Endometrial microvascular endothelial cells (primary cell): ENCODE measurements around the gene NDUFB2. TPM values are rescaled to one million over a fixed set of nuclear protein-coding genes. Genes with fewer than 3 reads are reported as not detected.
"Not testable (repeated sequence)": the region's sequence is repeated elsewhere in the genome, so short reads cannot be mapped to it uniquely, and the experiment has no call there.

Source experiments
- in situ Hi-C: cut with HindIII; loops from 2 replicates; pipeline ENCODE4 v1.10.0; 2017; ENCODE audit warnings: low sequenced_read_pairs, low pct_unique_long_range_greater_than_20kb; ENCODE audit errors: inconsistent ontology term
- total RNA-seq: library from RNA; depleted of rRNA; stranded (reverse); fragments of >200 nt; gene quantifications from one replicate; pipeline ENCODE4 v1.2.3, GENCODE V29; 2015; ENCODE audit errors: inconsistent ontology term

The NDUFB2 gene
- total RNA-seq, 1 donor from 2014 or later = 522 TPM

- in situ Hi-C loops = no loop called here
These were observed 25.7 kb downstream of the NDUFB2 start for GRCh38 chr7:140722254-140722653.

DNA sequence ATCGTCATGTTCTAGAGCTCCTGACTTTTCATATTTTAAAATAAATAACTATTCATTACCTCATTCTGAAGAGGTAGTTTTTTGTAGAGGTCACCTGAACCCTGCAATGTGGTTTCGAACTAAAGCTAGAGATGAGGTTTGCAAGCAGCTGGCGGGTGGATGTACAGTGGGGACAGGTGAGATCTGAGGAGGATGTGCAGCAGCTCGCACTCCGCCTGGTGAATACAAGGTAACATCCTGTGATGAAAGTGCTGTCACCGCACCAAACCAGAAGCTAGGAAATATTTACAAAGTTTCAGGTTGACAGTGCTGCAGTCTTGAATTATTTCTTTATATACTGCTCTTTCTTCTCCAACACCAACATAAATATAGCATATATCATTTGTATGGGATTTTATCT is 26.5 kb downstream of the NDUFB2 start:
- in situ Hi-C loops = no loop called here

DNA sequence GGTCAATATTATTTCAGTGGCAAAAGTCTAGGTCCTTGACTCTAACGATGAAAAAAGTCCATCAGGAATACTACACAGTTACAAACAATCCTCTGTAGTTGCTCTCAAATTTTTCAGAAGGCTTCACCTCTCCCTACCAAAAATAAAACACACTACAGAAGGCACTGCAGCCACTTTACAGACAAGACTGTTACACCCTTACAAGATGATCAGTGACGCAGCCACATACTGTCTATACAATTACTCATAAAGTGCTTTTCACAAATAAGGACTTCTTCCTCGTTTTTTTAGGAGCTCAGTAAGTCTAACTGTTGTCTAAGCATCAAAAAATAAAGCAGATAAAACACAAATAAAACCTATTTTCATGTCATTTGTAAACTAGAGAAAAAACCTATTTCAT is 27.1 kb downstream of the NDUFB2 start:
- in situ Hi-C loops = no loop called here

DNA sequence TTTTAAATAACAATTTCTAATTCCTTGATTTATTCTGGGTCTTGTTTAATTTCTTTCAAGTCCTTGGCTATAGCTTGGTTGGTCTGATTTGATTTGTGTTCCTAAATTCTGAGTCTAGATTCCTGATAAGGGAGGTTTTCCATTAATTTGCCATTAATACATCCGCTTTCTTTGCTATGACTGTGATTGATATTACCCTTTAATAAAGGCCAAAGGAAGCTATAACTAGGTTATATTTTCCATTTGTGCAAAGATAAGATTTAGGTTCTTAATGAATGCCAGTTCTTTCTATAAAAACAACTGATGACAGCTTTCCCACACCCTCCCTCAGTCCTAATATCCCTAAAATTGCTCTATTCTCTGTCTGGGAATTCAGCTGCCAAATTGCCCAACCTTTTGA is 28.2 kb downstream of the NDUFB2 start:
- in situ Hi-C loops = no loop called here

- in situ Hi-C loops = no loop called here
These were observed 29.8 kb downstream of the NDUFB2 start for GRCh38 chr7:140726281-140726680.

- in situ Hi-C loops = no loop called here
These were observed 35.9 kb downstream of the NDUFB2 start for GRCh38 chr7:140732416-140732815.

- in situ Hi-C loops = no loop called here
These were observed 37.6 kb downstream of the NDUFB2 start for GRCh38 chr7:140734096-140734495.

DNA sequence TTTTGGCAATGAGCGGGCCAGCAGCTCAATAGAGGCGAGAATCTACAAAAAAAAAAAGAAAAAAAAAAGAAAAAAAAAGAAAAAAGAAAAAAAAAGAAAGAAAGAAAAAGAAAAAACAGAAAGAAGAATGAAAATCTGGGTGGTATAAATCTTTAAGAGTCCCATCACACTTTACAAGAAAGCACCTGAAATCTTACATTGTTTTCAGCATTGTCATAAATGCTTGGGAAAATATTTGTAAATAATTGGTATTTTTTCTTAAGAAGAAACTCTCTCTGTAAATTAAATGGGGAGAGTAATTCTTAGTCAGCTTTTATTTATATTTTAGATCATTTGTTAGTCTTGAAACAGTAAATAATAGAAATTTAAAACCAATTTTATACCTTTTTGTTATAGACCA is 38.2 kb downstream of the NDUFB2 start:
- in situ Hi-C loops = no loop called here

- in situ Hi-C loops = no loop called here
These were observed 41.8 kb downstream of the NDUFB2 start for GRCh38 chr7:140738280-140738679.

DNA sequence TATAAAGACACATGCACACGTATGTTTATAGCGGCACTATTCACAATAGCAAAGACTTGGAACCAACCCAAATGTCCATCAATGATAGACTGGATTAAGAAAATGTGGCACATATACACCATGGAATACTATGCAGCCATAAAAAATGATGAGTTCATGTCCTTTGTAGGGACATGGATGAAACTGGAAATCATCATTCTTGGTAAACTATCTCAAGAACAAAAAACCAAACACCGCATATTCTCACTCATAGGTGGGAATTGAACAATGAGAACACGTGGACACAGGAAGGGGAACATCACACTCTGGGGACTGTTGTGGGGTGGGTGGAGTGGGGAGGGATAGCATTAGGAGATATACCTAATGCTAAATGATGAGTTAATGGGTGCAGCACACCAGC is 46.7 kb downstream of the NDUFB2 start:
- in situ Hi-C loops = not testable (repeated sequence)

- in situ Hi-C loops = no loop called here
These were observed 47.5 kb downstream of the NDUFB2 start for GRCh38 chr7:140744005-140744404.

DNA sequence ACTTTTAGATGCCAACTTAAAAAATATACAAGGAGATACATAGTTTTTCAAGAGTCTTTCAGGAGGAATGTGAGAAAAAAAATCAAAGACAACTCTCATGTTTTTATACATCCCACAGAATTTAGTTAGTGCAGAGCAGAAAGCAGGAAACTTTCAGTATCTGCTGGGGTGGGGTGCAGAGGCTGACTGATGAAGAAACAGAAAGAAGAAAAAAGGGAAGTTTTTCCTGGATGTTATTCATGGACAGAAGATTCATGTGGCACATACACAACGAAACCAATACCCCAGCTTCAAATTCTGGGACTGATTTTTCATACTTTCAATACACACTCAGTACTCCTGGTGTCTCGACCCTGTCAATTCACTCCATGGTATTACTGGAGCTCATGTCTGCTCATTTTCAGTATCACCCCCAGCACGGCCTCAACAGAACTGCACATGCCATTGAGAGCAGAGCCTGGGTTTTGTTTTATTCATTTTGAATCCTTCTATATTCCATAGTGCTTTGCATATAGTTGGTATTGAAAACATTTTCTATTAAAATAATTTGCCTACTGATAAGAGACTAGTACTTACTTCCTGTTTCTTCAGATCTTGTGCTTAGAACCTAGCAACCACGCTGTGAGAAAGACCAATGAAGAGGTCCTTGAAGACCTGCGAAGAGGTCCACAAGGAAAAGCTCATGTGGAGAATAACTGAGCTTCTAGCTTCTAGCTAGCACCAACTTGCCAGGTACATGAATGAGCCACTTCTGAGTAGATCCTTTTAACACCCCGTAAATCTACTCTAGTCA is 49.0 kb downstream of the NDUFB2 start:
- in situ Hi-C loops = no loop called here

GRCh38 chr7:140746751-140747150 is 50.2 kb downstream of the NDUFB2 start:
- in situ Hi-C loops = no loop called here

GRCh38 chr7:140752533-140752932 is 56.0 kb downstream of the NDUFB2 start:
- in situ Hi-C loops = no loop called here

- in situ Hi-C loops = no loop called here
These were observed 58.0 kb downstream of the NDUFB2 start for GRCh38 chr7:140754506-140754905.

Other genes with a start within 250 kb of the NDUFB2 start
- 50.1 TPM for gene MKRN1, start 217.2 kb upstream of the NDUFB2 start, total RNA-seq
- gene DENND2A, start 55.9 kb upstream of the NDUFB2 start, total RNA-seq = not detected
- 24.3 TPM for gene ADCK2, start 23.8 kb upstream of the NDUFB2 start, total RNA-seq
- 12.2 TPM for gene BRAF, start 228.2 kb downstream of the NDUFB2 start, total RNA-seq